GM18498 (cell line): Measurements from ENCODE around the gene WNT7B.

Experiments used
- ATAC-seq: cut with Tn5 transposase; IDR thresholded peaks from one replicate; pipeline ENCODE4 v1.9.1; 2021; ENCODE audit warnings: mild to moderate bottlenecking, moderate library complexity; ENCODE audit not compliant: unreplicated experiment

WNT7B gene

GRCh38 chr22:45933506-45934167 is 43.3 kb downstream of the WNT7B start:
- no peak for ATAC-seq

GRCh38 chr22:45932071-45932470 is 44.9 kb downstream of the WNT7B start:
- ATAC-seq: no peak

- ATAC-seq: no peak
Observed at GRCh38 chr22:45931042-45931441, 45.9 kb downstream of the WNT7B start.

- no peak for ATAC-seq
Observed at GRCh38 chr22:45930324-45930723, 46.6 kb downstream of the WNT7B start.

GRCh38 chr22:45929649-45930048 is 47.3 kb downstream of the WNT7B start:
- ATAC-seq: no peak

- ATAC-seq: no peak
Observed at GRCh38 chr22:45928726-45929368, 48.1 kb downstream of the WNT7B start.

GRCh38 chr22:45927059-45927458 is 49.9 kb downstream of the WNT7B start:
- no peak for ATAC-seq

- no peak for ATAC-seq
Observed at GRCh38 chr22:45926433-45926832, 50.5 kb downstream of the WNT7B start.

- no peak for ATAC-seq
Observed at GRCh38 chr22:45925811-45926351, 51.1 kb downstream of the WNT7B start.

GRCh38 chr22:45923835-45924234 is 53.1 kb downstream of the WNT7B start:
- ATAC-seq: no peak

GRCh38 chr22:45923212-45923611 is 53.8 kb downstream of the WNT7B start:
- ATAC-seq: no peak

GRCh38 chr22:45922661-45923060 is 54.3 kb downstream of the WNT7B start:
- ATAC-seq: no peak

GRCh38 chr22:45922256-45922655 is 54.7 kb downstream of the WNT7B start:
- no peak for ATAC-seq

GRCh38 chr22:45919504-45920286 is 57.3 kb downstream of the WNT7B start:
- no peak for ATAC-seq

GRCh38 chr22:45918459-45919370 is 58.2 kb downstream of the WNT7B start:
- no peak for ATAC-seq

- no peak for ATAC-seq
Observed at GRCh38 chr22:45917700-45918458, 59.1 kb downstream of the WNT7B start.

- no peak for ATAC-seq
Observed at GRCh38 chr22:45917146-45917545, 59.8 kb downstream of the WNT7B start.

GRCh38 chr22:45916515-45916914 is 60.4 kb downstream of the WNT7B start:
- no peak for ATAC-seq

- ATAC-seq: no peak
Observed at GRCh38 chr22:45915841-45916240, 61.1 kb downstream of the WNT7B start.

GRCh38 chr22:45915151-45915550 is 61.8 kb downstream of the WNT7B start:
- no peak for ATAC-seq
